Right hindlimb (tissue), 1 donor: ENCODE results near the gene VWCE.
"Not testable (repeated sequence)": the region's sequence is repeated elsewhere in the genome, so short reads cannot be mapped to it uniquely, and the experiment has no call there.

Experiments used
- DNase-seq: peaks from one replicate; pipeline ENCODE4 v3.0.0-alpha.2; 2018

The VWCE gene

DNA sequence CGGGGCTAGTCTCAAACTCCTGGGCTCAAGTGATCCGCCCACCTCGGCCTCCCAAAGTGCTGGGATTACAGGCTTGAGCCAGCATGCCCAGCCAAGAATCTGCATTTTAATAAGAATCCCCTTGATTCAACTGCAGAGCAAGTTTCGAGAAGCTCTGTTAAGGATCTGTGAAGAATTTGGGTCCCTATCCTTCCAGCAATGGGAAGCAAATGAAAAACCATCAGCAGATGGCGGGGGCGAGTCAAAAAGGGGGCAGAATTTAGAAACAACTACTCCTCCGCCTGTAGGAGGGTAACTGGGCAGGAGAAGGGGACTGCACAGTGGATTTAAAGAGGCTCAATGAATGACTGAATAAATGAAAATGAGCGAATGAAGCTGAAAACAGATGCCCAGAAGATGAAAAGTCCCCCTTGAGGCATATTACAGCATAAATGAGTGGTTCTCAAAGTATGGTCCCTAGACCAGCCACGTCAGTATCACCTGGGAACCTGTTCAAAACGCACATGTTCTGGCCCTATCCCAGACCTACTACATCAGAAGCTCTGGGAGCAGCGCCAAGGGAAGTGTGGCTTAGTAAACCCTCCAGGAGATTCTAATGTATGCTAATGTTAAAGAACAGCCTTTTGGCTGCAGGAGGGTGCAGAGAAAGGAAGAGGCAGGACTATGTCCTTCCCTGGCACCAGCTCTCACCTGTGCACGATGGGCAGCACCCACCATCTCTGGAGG lies 15.0 kb downstream of the VWCE start:
- DNase-seq: no peak

DNA sequence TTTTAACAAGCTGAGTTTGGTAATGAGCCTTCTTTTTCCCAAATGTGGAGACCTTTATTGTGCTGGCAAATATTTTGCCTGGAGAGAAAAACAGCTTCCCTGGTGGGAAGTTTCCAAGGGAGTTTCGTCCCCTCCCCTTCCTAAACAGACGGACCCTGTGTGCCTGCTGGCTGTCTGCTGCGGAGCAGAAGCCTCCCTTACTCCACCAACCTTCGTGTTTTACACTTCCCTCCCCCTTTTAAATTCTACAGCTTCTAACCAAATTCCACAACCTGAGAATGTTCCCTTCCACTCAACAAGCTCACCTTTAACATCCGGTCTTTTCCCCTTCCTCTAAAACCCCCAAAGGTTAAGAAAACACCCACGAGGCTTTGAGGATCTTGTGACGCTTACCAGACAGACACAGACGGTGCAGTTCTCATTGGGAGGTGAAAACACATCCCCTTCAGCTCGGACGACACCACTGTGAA lies 17.1 kb downstream of the VWCE start:
- DNase-seq: no peak

DNA sequence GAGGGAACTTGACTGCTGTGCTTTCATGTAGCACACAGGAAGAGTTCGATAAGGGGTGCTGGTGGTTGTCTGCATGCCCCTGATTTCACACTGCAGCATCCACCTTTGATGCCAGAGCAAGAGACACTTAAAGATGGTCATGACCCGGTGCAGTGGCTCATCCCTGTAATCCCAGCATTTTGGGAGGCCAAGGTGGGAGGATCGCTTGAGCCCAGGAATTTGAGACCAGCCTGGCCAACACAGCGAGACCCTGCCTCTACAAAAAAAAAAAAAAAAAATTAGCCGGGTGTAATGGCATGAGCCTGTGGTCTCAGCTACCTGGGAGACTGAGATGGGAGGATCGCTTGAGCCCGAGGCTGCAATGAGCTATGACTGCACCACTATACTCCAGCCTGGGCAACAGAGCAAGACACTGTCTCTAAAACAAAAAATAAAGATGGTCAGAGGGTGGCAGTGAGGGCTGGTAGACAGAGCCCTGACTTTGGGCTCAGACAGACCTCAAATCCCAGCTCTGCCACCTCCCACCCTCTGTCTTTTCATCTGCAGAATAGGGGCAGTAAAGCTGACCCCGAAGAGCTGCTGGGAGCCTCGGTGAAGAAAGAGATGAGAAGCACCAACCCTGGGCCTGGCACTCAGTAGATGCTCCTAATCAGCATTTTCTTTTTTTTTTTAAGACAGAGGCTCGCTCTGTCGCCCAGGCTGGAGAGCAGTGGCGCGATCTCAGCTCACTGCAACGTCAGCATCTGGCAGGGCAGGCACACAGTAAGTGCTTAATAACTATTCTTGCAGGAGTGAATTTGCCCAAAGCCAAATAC lies 17.7 kb downstream of the VWCE start:
- no peak for DNase-seq

- DNase-seq: no peak
Measured at GRCh38 chr11:61275191-61275590, 19.9 kb downstream of the VWCE start.

GRCh38 chr11:61274084-61274483 lies 21.0 kb downstream of the VWCE start:
- DNase-seq: no peak

- DNase-seq: no peak
Measured at GRCh38 chr11:61273178-61274078, 21.7 kb downstream of the VWCE start.

GRCh38 chr11:61272731-61273130 lies 22.4 kb downstream of the VWCE start:
- no peak for DNase-seq

GRCh38 chr11:61270354-61271076 lies 24.6 kb downstream of the VWCE start:
- no peak for DNase-seq

DNA sequence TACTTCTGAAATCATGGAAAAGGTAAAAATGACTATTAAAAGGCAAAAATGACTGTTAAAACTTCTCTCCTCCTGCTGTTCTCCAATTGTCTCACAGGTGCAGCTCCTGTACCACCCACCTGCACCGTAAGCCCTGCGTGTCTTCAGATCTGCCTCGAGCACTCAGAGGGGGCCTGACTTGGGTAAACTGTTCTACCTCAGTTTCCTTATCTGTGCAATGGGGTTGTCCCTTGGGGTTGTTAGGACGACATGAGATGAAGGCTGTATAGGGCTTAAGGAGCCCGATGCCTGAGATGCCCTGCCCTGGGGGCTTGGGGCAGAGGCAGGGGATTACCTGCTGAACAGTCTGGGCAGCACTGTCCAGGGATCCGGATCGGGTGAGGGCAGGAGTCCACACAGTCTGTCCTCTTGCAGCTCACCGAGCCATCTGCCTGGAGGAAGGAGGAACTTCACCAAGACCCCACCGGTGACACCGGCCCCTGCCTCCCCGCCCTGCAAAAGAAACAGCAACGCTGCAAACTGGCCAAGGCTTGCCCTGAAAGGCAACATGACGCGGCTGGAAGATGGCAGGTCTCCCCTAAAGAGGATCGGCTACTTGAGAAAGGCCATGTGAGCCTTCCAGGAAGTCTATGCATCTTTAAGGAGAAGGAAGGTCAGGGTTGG lies 26.4 kb downstream of the VWCE start:
- DNase-seq: no peak

DNA sequence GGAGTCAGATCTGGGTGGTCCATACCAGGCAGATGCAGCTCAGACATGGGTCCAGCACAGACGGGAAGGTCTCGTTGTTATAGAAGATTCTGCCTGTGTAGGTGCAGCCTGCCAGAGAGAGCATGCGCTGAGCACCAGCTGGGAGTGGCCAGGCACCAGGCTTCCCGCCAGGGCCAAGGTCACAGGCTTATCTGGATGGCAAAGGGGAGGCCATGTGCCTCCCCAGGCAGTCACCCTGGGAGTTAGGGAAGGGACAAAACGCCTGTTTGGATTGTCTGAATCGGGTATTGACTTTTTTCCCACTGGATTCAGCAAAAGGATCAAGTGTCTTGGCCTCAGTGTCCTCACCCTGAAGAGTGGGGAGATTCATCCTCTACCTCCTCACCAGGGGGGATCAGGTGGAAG lies 27.7 kb downstream of the VWCE start:
- no peak for DNase-seq

DNA sequence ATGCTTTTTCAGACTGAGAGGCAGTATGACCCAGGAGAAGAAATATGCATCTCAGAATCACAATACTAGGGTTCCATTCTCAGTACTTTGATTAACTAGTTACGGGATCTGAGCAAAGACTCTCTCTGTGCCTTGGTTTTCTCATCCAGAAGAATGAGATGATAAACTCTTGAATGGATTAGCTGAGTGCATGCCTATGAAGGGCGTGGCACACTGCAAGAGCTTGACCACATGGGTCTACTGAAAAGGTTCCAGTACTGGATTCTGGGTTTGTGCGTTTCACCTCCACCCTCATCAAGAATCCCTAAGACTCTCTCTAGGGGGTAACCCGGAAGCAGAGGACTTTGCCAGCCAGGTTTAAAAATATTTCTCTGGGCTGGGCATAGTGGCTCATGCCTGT lies 28.5 kb downstream of the VWCE start:
- no peak for DNase-seq

DNA sequence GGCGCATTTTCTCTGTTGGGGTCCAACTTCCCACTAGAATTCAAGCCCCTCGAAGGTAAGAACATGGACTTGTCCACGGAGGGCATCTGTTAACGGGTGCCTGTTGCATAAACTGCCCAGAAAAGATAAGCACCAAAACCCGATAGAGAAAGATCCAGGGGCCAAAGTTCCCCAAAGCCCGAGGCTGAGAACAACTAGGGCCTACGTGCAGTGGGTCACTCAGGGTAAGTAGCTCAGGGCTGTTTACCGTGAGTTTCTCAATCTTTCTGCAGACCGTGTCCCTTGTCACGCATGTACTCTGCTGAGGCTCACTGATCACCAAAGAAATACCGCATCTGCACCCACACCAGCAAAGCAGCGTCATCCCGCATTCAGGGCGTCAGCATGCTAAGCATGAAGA lies 29.8 kb downstream of the VWCE start:
- no peak for DNase-seq

- no peak for DNase-seq
Measured at GRCh38 chr11:61264795-61265194, 30.3 kb downstream of the VWCE start.

- DNase-seq: no peak
Measured at GRCh38 chr11:61264371-61264770, 30.7 kb downstream of the VWCE start.

GRCh38 chr11:61259363-61259762 lies 35.8 kb downstream of the VWCE start:
- no peak for DNase-seq

DNA sequence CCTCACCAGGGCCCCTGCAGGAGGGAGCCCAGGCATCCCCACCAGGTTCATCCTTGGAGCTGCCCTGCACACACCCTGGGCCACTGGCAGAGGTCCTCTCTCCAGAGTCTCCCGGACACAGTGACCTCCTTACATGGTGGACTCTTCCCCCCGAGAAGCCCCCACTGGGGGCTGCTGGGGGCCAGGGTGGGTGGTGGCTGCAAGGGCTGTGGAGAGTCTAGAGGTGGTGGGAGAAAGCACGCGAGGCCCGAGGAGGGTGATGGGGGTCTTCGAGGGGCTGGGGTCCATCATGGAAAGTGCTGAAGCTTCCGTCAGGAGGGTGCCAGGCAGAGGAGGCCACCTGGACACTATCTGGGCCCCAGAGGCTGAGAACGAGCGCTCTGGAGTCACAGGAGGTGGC lies 36.6 kb downstream of the VWCE start:
- no peak for DNase-seq

DNA sequence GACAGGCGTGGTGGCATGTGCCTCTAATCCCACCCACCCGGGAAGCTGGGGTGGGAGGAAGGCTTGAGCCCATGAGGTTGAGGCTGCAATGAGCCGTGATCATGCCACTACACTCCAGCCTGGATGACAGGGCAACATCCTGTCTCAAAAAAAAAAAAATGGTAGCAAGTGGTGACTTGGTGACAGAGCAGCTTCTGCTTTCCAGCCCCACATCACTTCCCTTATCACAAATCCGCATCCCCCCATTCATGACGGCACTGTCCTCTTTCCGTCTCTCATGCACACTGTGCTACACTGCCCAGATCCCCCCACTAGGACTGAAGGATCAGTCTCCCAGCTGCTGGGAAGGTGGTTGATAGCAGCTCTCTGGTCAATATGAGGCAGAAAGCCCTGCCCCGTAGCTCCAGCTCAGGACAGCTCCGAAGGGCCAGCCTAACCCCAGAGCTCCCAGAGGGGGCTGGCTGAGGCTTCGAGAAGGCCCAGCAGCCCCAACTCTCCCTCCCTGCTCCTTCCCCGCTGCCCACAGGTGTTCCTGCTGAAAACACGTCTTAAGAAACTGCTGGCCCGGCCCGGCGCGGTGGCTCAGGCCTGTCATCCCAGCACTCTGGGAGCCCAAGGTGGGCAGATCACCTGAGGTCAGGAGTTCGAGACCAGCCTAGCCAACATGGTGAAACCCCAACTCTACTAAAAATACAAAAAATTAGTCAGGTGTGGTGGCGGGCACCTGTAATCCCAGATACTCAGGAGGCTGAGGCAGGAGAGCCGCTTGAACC lies 38.2 kb downstream of the VWCE start:
- no peak for DNase-seq

GRCh38 chr11:61254403-61255025 lies 40.6 kb downstream of the VWCE start:
- DNase-seq: peak; percentile 46

GRCh38 chr11:61252332-61252731 lies 42.8 kb downstream of the VWCE start:
- not testable (repeated sequence) for DNase-seq
